ENCODE results near the gene GLRX.

The GLRX gene

GRCh38 chr5:95823218-95823737 is 752 bp upstream of the GLRX start:
- H3K4me3 ChIP-seq (ENCODE audit: insufficient read depth, low read length, poor library complexity, severe bottlenecking): no peak overlapping the region
- H2AFZ ChIP-seq (ENCODE audit: low read depth, low read length, severe bottlenecking): peak overlapping the region; percentile 83
- H3K27ac ChIP-seq (ENCODE audit: low read depth, low read length): no peak overlapping the region
- H3K79me2 ChIP-seq (ENCODE audit: insufficient read depth, low read length): no peaks in the 10 kb centered on the region
- TF ChIP-seq EZH2phosphoT487 (conservative IDR thresholded peaks at IDR 0.05; ENCODE audit: low read length): no peak
- TF ChIP-seq CTCF (IDR thresholded peaks at IDR 0.05; ENCODE audit: insufficient read depth, low read length, poor library complexity, severe bottlenecking): no peak
- peak overlapping the region; percentile 55 for H3K9ac ChIP-seq (ENCODE audit: low read length)
- no peaks in the 10 kb centered on the region for H3K9me2 ChIP-seq (replicated peaks; ENCODE audit: insufficient read depth, low read length)
- H3K4me2 ChIP-seq (ENCODE audit: low read depth, low read length, poor library complexity, severe bottlenecking): peak overlapping the region; percentile 76
- no peaks in the 10 kb centered on the region for H3K27me3 ChIP-seq (ENCODE audit: low read length)
- H4K20me1 ChIP-seq (ENCODE audit: low read depth, low read length): no peaks in the 10 kb centered on the region
- no peaks in the 10 kb centered on the region for H3K36me3 ChIP-seq (ENCODE audit: low read length)
- H3F3A ChIP-seq (ENCODE audit: insufficient read depth): 0 out of 2 replicates have a peak, but pooled peaks cover 3% of the 10 kb centered on the region
- no peaks in the 10 kb centered on the region for H3K9me3 ChIP-seq (ENCODE audit: insufficient read depth, low read length)

GRCh38 chr5:95822043-95822541 is 434 bp downstream of the GLRX start:
- Histone ChIP-seq H3K4me3 (ENCODE audit: insufficient read depth, low read length, poor library complexity, severe bottlenecking) (peak overlapping the region; percentile 81), H3K4me2 (ENCODE audit: low read depth, low read length, poor library complexity, severe bottlenecking) (peak overlapping the region; percentile 76), H3K79me2 (ENCODE audit: insufficient read depth, low read length) (no peaks in the 10 kb centered on the region), H3K27me3 (ENCODE audit: low read length) (no peaks in the 10 kb centered on the region), H3K9me2 (replicated peaks; ENCODE audit: insufficient read depth, low read length) (no peaks in the 10 kb centered on the region), H3F3A (ENCODE audit: insufficient read depth) (0 out of 2 replicates have a peak, but pooled peaks cover 3% of the 10 kb centered on the region), H2AFZ (ENCODE audit: low read depth, low read length, severe bottlenecking) (peak overlapping the region; percentile 83), H3K27ac (ENCODE audit: low read depth, low read length) (peak overlapping the region; percentile 32), H3K9ac (ENCODE audit: low read length) (peak overlapping the region; percentile 55), H4K20me1 (ENCODE audit: low read depth, low read length) (no peaks in the 10 kb centered on the region), H3K9me3 (ENCODE audit: insufficient read depth, low read length) (no peaks in the 10 kb centered on the region), H3K36me3 (ENCODE audit: low read length) (no peaks in the 10 kb centered on the region)
- TF ChIP-seq EZH2phosphoT487 (conservative IDR thresholded peaks at IDR 0.05; ENCODE audit: low read length) (no peak), CTCF (IDR thresholded peaks at IDR 0.05; ENCODE audit: insufficient read depth, low read length, poor library complexity, severe bottlenecking) (no peak)

DNA sequence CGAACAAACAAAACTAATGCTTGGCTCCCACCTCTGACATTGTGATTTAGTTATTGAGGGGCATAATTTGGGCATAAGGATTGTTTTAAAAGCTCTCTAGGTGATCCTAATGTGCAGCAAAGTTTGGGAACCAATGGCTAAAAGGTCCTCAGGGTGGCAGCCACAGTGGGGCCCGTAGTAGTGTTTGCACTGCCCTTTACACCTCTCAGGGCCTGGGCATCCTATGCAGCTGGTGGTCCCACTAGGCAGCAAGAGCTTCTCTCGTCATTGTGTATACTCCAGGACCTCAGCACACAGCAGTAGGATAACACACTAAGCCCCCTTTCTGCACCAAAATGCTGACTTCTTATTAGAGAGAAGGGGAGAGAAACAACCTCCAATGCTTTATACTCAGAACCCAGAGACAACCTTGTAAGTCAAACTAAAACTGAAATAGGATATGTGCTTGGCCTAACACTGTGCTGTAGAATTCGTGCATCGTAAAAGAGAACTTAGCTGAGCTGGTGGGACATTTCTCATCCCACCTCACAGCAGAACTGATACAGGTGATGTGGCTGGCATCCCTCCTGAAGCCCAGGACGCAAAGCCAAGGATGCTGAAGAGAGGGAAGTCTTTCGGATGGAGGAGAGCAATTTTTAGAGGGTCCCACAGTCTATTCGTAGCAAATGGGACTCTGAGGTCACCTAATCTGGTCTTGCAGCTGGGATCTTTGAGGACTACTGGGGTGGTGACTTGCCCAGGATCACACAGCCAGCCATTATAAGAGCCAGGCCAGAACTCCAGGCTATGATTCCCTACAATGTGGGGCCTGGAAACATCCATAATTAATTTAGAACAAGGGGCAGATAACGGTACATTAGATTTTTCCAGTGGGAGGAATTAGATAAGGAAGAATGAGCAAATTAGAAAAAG is 1.2 kb downstream of the GLRX start:
- TF ChIP-seq CTCF (IDR thresholded peaks at IDR 0.05; ENCODE audit: insufficient read depth, low read length, poor library complexity, severe bottlenecking) (no peak), EZH2phosphoT487 (conservative IDR thresholded peaks at IDR 0.05; ENCODE audit: low read length) (no peak)
- Histone ChIP-seq H4K20me1 (ENCODE audit: low read depth, low read length) (no peaks in the 10 kb centered on the region), H3F3A (ENCODE audit: insufficient read depth) (0 out of 2 replicates have a peak, but pooled peaks cover 3% of the 10 kb centered on the region), H3K27ac (ENCODE audit: low read depth, low read length) (peak overlapping the region; percentile 32), H3K4me3 (ENCODE audit: insufficient read depth, low read length, poor library complexity, severe bottlenecking) (peak overlapping the region; percentile 81), H3K79me2 (ENCODE audit: insufficient read depth, low read length) (no peaks in the 10 kb centered on the region), H3K9ac (ENCODE audit: low read length) (peak overlapping the region; percentile 55), H3K4me2 (ENCODE audit: low read depth, low read length, poor library complexity, severe bottlenecking) (peak overlapping the region; percentile 76), H2AFZ (ENCODE audit: low read depth, low read length, severe bottlenecking) (peak overlapping the region; percentile 83), H3K27me3 (ENCODE audit: low read length) (no peaks in the 10 kb centered on the region), H3K9me3 (ENCODE audit: insufficient read depth, low read length) (no peaks in the 10 kb centered on the region), H3K9me2 (replicated peaks; ENCODE audit: insufficient read depth, low read length) (no peaks in the 10 kb centered on the region), H3K36me3 (ENCODE audit: low read length) (no peaks in the 10 kb centered on the region)
